GM20000 (cell line): Measurements from ENCODE around the gene PTPRQ.

Experiments used
- DNase-seq: peaks from one replicate; pipeline ENCODE4 v3.0.0; 2012; ENCODE audit warnings: low spot score
- CTCF ChIP-seq: IDR thresholded peaks from 2 replicates; pipeline ENCODE4 v1.5.1; 2012; ENCODE audit warnings: mild to moderate bottlenecking, control low read depth; ENCODE audit errors: extremely low read depth, missing control alignments

The PTPRQ gene

DNA sequence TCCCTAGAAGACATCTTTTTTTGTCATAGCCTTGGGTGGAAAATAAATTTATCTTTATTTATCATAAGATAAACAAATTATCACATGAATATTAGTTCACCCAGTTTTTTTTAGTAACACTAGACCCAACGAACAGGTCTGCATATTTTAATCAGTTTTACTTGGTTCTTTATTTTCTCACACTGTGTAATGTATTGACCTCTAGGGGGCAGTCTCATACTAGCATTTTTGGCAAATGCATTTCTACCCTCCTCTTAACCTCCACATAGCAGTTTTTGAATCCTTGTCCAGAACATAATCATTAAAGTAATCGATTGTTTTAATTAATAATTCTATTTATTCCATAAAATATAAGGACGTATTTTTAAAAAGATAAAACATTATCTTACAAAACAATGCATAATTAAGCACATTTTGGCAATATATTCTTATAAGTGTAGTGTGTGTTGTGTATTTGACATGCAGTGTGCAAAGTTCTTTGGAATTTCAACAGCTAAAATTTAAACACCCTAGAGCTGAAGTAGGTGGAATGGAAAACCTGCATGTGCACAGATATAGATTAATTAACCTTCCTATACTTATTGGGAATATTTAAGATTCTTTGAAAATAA, 31.6 kb upstream of the PTPRQ start:
- TF ChIP-seq CTCF = peak; percentile 78
- DNase-seq = peak; percentile 39

DNA sequence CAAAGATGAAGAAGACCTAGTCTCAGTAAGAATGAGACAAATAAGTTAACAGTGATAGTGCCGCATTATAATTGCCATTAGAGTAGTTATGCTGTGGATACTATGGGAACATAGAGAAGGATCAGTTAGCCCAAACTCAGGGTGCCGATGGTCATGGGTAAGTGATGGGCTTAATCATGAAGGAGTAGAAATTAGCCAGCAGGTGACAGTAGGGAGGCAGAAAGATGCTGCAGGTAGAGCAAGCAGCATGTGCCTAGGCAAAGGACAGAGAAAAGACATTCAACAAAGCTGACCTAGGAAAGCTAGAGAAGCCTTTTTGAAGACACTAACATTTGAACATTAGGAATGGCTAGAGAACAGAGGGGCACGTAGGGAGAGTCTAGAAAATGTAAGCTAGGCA, 30.6 kb upstream of the PTPRQ start:
- TF ChIP-seq CTCF = no peak
- DNase-seq = no peak

GRCh38 chr12:80415466-80415865, 28.6 kb upstream of the PTPRQ start:
- no peak for TF ChIP-seq CTCF
- DNase-seq = no peak

- no peak for DNase-seq
- TF ChIP-seq CTCF = no peak
Measured at GRCh38 chr12:80419644-80420043, 24.4 kb upstream of the PTPRQ start.

GRCh38 chr12:80420075-80420474, 24.0 kb upstream of the PTPRQ start:
- no peak for DNase-seq
- no peak for TF ChIP-seq CTCF

DNA sequence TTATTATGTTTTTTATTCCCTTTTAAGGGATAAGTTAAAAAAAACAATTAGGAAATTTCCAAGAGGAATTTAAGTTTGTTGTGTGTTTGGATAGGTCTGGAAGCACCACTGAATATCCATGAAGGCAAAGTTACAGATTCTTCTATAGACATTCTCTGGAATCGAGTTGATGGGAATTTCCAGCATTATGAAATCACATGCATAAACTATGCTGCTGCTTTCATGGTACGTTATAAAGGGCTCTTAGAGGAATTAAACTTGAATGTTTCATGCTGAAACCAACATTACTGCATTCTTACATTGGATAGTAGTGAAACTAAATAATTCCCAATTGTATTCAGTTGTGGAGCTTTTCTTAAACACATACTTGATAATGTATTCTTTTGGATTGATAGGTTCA, 21.5 kb upstream of the PTPRQ start:
- no peak for DNase-seq

GRCh38 chr12:80432061-80432460, 12.0 kb upstream of the PTPRQ start:
- no peak for TF ChIP-seq CTCF
- DNase-seq = no peak

More for the DNA sequence above, 21.5 kb upstream of the PTPRQ start:
- TF ChIP-seq CTCF = no peak

GRCh38 chr12:80441921-80442320, 2.1 kb upstream of the PTPRQ start:
- DNase-seq = no peak
- TF ChIP-seq CTCF = no peak
